HG02981 (cell line): ENCODE results near the gene MTPN.

Source experiments
- ATAC-seq: cut with Tn5 transposase; IDR thresholded peaks from one replicate; pipeline ENCODE4 v1.9.1; 2021; ENCODE audit warnings: mild to moderate bottlenecking, moderate library complexity; ENCODE audit not compliant: unreplicated experiment

MTPN gene

GRCh38 chr7:135929249-135929648 is 47.9 kb downstream of the MTPN start:
- ATAC-seq: no peak

- ATAC-seq: no peak
These were observed 49.0 kb downstream of the MTPN start for GRCh38 chr7:135928136-135928535.

GRCh38 chr7:135925210-135925609 is 51.9 kb downstream of the MTPN start:
- no peak for ATAC-seq

- ATAC-seq: no peak
These were observed 52.9 kb downstream of the MTPN start for GRCh38 chr7:135924302-135924701.

GRCh38 chr7:135922263-135922662 is 54.9 kb downstream of the MTPN start:
- ATAC-seq: no peak

GRCh38 chr7:135920478-135920877 is 56.7 kb downstream of the MTPN start:
- no peak for ATAC-seq

- no peak for ATAC-seq
These were observed 57.9 kb downstream of the MTPN start for GRCh38 chr7:135919071-135919841.

GRCh38 chr7:135918134-135918533 is 59.0 kb downstream of the MTPN start:
- ATAC-seq: no peak

GRCh38 chr7:135917721-135918120 is 59.4 kb downstream of the MTPN start:
- no peak for ATAC-seq

- no peak for ATAC-seq
These were observed 62.8 kb downstream of the MTPN start for GRCh38 chr7:135914346-135914745.

- ATAC-seq: no peak
These were observed 63.8 kb downstream of the MTPN start for GRCh38 chr7:135913404-135913803.

GRCh38 chr7:135911099-135911498 is 66.1 kb downstream of the MTPN start:
- no peak for ATAC-seq

GRCh38 chr7:135910393-135911036 is 66.6 kb downstream of the MTPN start:
- ATAC-seq: no peak

GRCh38 chr7:135905858-135906257 is 71.3 kb downstream of the MTPN start:
- ATAC-seq: no peak

GRCh38 chr7:135905355-135905754 is 71.8 kb downstream of the MTPN start:
- ATAC-seq: no peak

- ATAC-seq: no peak
These were observed 72.9 kb downstream of the MTPN start for GRCh38 chr7:135904282-135904681.

GRCh38 chr7:135901585-135902540 is 75.3 kb downstream of the MTPN start:
- no peak for ATAC-seq

- no peak for ATAC-seq
These were observed 77.1 kb downstream of the MTPN start for GRCh38 chr7:135900065-135900546.

GRCh38 chr7:135899458-135900064 is 77.6 kb downstream of the MTPN start:
- ATAC-seq: no peak

- no peak for ATAC-seq
These were observed 78.9 kb downstream of the MTPN start for GRCh38 chr7:135898226-135898625.

- no peak for ATAC-seq
These were observed 82.3 kb downstream of the MTPN start for GRCh38 chr7:135894816-135895215.
